ENCODE results near the gene DNAAF1.

DNAAF1 gene

DNA sequence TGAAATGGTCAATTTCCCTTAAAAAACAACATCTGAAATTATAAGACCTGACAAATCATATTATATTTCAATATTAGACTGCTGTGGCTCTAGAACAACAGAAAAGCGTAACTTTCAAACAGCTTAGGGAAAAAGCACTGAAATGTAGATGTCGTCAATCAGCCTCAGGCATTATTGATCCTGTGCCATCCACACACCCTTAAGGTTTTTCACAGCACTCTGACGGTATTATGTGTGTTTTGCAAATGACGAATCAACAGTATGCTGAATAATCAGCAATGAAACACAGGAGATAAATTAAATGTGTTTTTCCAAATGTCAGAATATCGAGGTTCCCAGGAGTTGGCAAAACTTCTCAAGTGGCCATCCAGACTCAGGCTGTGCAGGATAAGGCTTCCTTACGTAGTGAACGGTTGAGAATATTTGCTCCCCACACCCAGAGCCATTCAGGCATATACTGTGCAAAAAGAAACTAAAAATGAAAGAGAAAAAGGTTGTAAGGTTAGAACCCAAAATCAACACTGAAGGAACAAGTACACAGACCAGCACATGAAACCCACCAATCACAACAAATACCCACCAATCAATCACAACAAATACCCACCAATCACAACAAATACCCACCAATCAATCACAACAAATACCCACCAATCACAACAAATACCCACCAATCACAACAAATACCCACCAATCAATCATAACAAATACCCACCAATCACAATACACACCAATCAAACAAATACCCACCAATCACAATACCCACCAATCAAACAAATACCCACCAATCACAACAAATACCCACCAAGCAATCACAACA is 20.6 kb upstream of the DNAAF1 start:
- no peak for DNase-seq (ENCODE audit: low read depth)

DNA sequence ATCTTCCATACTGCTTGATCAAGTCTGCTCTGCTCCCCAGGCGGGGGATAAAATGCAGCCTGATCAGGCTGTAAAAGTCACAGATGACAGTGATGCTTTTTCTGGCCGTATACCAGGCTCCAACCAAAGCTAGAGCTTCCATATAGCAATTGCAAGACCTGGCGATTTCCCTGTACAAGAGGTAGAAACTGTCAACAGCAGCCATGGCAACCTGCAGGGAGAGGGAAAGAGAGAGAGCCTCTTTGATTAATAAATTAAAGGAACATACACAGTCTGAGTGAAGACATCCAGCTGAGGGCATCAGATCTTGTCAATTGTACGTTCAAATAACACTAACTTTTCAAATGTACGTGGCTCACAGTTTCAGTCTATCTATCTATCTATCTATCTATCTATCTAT is 14.0 kb upstream of the DNAAF1 start:
- DNase-seq (ENCODE audit: low read depth): no peak

DNA sequence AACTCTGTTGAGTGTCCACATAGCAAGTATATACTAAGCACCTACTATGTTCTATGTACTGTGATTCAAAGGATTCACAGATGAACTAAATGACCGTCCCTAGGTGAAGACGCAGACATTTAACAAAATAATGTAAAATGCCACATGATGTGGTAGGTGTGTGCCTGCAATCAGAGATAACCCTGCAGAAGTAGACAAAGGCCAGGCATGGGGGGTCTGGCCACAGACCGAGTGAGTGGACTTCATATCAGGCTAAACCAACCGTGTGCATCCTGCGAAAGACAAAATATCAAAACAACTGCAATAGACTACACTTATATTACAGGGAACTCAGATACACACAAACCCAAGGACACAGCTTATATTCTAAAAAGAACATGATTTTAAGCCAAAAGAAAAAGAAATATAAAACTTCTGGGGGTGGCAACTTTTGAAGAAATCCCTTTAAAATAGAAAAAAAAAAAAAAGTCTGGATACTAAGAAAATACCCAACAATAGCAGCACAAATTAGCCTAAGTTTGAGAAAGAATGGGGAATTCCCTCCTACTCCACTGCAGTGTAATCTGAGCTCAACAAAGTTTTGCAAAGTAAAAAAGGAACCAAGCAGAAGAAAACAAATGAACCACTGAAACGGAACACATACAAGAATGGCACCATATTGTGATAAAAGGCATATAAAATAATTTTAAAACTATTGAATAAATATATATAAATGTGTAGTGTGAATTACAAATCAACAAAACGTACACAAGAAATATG is 12.4 kb upstream of the DNAAF1 start:
- DNase-seq (ENCODE audit: low read depth): no peak

GRCh38 chr16:84136331-84137125 is 8.6 kb upstream of the DNAAF1 start:
- no peak for DNase-seq (ENCODE audit: low read depth)

DNA sequence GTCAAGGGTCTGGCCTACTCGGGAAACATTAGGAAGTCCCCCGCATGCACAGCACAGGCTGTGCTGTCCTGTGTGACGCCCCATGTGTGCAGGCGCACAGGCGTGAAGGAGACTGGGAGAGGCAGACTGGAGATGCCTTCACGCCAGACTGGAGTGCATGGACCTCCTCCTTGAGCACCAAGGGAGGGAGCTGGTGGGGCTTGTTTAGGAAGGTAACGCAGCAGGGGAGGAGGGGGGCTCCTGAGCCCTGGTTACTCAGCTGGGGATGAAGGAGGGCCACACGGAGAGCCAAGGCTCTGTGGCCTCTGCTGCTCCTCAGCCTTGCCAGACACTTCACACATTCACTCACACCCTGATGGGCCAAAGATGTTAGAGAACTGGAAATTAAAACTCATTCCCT is 7.8 kb upstream of the DNAAF1 start:
- DNase-seq (ENCODE audit: low read depth): no peak

GRCh38 chr16:84137769-84138357 is 7.2 kb upstream of the DNAAF1 start:
- no peak for DNase-seq (ENCODE audit: low read depth)

- no peak for DNase-seq (ENCODE audit: low read depth)
These were observed 6.6 kb upstream of the DNAAF1 start for GRCh38 chr16:84138500-84138823.

DNA sequence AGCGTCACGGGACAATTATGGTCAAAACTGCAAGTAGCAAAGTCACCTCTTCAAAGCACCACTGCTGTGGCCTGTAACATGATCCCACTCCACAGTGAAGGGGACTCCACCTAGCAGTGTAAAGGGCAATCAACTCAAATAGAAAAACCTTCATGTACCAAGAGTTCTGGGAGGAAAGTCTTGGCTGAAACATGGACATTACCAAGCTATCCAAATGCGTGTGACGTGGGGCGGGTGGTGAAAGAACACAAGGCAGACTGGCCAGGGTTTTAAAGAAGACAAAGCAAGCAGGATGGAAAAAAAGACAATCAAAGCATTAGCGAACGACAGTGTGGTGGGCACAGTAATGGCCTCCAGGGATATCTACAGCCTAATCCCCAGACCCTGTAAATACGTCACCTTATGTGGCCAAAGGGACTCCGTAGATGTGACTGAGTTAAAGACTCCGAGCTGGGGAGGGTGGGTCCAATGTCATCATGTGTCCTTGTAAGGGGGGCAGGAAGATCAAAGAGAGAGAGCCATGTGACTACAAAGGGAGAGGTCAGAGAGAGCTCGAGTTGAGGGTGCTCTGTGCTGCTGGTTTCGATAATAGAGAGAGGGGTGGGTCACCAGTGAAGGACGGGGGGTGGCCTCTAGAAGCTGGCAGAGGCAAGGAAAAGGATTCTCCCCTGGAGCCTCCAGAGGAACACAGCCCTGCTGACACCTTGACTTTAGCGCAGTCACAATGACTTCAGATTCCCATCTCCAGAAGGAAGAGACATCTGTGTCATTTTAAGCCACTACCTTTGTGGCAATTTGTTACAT is 6.1 kb upstream of the DNAAF1 start:
- DNase-seq (ENCODE audit: low read depth): no peak

DNA sequence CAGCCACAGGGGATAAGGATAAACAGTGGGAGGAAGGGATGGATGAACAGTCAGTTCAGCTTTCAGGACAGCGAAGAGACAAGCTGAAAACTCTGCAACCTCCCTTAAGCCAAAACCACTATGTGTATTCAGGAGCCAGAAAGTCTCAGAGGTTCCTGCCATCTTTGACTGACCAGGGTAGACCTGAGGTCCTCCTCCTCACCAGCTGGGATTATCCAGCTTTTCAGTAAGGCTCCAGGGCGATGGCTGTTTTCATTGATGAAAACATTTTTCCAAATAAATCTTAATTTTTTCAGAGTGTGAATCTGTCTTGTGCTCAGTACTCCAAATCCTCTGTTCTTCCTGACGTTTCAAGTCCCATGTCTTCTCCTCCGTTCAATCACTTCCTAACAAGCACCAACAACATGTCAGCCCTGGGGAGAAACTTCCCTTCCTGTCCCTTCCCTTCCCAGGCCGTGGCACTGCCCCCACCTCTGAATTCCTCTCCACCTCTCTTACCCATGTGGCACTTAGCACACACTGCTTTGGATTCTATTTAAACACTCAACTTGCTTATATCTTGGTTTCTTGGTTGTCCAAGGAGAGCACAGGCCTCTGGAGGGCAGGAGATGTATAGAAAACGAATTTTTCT is 5.4 kb upstream of the DNAAF1 start:
- DNase-seq (ENCODE audit: low read depth): no peak

DNA sequence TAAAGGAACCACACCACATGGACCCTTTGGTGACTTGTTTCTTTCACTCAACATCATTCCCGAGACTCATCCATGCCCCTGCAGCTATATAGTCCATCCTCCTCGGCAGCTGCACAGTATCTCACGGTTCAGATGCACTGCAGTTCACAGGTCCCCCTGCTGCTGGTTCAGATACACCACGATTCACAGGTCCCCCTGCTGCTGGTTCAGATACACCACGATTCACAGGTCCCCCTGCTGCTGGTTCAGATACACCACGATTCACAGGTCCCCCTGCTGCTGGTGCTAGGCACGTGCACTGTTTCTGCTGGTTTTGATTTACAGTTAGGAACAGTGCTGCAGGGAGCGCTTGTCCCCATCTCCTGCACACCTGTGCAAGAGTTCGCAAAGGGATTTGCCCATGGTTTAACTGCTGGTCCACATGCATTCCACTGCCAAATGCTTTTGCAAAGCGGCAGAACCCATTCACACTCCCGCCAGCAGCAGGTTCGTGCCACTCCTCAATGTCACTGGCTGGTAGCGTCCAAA is 3.9 kb upstream of the DNAAF1 start:
- no peak for DNase-seq (ENCODE audit: low read depth)

DNA sequence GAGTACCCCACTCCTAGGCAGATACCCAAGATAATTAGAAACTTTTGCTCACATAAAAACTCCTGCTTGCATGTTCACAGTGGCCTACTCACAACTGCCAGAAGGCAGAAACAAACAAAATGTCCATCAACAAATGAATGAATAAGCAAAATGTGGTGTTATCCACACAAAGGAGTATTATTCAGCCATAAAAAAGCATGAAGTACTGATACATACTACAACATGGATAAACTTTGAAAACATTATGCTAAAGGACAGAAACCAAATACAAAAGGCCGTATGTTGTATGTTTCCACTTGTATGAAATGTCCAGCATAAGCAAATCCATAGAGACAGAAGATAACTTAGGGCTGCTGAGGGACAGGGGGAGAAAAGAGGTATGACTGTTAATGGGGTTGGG is 2.0 kb upstream of the DNAAF1 start:
- no peak for DNase-seq (ENCODE audit: low read depth)

DNA sequence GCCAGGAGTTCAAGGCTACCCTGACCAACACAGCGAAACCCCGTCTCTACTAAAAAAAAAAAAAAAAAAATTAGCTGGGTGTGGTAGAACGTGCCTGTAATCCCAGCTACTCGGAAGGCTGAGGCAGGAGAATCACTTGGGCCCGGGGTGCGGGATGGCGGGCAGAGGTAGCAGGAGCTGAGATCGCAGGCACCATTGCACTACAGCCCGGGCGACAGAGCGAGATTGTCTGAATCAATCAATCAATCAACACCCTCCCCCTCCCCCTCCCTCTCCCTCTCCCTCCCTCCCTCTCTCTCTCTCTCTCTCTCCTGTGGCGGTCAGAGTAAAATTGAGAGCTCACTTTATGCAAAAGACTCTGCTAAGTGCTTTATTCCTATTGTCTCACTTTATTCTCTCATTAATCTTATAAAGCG is 1.3 kb upstream of the DNAAF1 start:
- DNase-seq (ENCODE audit: low read depth): no peak

DNA sequence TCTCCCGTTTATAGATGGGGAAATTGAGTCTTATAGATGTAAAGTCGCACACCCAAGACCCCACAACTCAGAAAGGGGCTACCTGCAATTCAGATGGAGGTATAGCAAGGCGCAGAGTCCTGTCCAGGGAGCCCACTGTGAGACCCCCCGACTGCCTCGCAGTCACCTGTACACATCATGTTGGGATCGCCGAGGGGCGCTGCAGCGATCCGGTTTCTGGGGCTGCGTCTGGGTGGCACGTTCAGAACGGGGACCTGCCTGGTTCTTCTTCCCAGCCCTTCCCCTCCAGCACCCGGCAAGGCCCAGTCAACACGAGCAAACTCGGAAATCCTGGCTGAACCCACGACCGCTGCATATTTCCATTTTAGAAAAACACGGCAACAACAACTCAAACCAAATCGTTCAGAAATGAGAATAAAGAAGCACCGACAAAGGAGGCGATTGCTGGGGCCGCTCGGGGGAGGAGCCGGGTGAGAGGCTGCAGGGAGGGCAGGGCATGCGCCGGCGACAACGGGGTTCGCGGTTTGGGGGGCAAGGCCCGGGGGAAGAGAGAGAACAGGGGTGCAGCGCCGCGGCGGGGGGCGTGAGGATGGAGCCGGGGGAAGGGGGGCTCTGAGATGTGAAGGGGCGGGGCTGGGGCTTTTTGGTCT is 774 bp upstream of the DNAAF1 start:
- peak; percentile 5 for DNase-seq (ENCODE audit: low read depth)

- no peak for DNase-seq (ENCODE audit: low read depth)
These were observed 5.8 kb downstream of the DNAAF1 start for GRCh38 chr16:84150926-84151325.

DNA sequence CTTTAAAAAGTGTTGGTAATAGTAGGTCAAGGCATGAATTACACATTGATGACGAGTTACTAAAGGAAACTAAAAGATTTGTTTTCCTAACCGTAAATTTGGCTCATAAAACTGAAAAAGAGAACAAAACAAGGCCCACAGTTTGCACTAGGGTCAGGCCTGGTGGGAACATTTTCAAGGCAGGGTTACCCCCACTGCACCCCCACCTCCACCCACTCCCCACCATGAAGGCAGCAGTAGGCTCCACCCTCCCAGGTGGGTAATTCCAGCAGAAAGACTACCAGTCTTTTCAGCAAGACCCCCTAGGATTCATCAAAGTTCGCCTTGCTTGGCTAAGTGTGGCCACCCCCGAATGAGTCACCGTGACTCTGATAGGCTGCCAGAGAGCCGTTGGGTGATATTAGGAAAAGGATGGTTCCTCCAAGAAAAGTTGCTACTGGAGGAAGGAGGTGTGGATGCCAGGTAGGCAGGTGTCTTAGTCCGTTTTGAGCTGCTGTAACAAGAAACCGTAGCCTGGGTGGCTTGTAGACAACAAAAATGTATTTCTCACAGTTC is 8.6 kb downstream of the DNAAF1 start:
- no peak for DNase-seq (ENCODE audit: low read depth)

DNA sequence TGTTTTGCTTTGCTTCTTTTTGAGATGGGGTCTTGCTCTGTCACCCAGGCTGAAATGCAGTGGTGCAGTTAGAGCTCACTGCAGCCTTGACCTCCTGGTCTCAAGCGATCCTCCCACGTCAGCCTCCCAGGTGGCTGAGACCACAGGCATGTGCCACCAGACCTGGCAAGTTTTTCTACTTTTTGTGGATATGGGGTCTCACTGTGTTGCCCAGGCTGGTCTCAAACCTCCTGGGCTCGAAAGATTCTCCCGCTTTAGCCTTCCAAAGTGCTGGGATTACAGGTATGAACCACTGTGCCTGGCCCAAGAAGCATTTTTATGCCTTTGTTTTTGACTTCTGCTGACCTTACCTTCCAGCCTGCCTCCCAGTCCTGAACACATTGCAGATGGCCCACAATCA is 10.1 kb downstream of the DNAAF1 start:
- DNase-seq (ENCODE audit: low read depth): no peak

DNA sequence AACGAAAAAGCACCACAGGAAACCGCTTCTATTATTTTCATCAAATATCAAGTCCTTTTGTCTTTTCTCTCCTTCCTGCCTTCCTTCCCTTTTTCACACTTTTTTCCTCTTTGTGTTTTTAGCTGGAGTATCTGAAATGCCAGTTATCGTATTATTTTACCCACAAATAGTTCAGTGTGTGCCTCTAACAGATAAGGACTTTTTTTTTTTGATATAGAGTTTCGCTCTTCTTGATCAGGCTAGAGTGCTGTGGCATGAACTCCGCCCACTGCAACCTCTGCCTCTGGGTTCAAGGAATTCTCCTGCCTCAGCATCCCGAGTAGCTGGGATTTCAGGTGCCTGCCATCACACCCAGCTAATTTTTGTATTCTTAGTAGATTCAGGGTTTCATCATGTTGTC is 10.7 kb downstream of the DNAAF1 start:
- DNase-seq (ENCODE audit: low read depth): no peak

- DNase-seq (ENCODE audit: low read depth): no peak
These were observed 11.3 kb downstream of the DNAAF1 start for GRCh38 chr16:84156342-84156784.

DNA sequence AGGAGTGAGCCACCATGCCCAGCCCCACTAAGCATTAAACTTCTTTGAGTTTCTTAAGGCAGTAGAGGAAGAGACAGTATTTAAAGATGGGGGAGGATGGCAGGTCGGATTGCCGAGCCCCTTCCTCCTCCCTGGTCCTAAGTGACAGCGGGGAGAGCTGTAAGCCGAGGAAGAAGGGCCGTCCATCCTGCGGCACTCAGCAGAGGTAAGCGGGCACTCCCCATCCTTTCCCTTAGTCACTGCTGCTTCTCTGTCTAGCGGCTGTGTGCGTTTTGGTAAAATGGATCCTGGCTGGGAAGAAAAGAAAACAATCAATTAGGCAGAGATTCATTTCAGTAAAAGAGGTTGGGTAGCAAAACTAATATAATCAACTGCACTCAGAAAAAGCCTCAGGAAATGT is 13.9 kb downstream of the DNAAF1 start:
- no peak for DNase-seq (ENCODE audit: low read depth)

DNA sequence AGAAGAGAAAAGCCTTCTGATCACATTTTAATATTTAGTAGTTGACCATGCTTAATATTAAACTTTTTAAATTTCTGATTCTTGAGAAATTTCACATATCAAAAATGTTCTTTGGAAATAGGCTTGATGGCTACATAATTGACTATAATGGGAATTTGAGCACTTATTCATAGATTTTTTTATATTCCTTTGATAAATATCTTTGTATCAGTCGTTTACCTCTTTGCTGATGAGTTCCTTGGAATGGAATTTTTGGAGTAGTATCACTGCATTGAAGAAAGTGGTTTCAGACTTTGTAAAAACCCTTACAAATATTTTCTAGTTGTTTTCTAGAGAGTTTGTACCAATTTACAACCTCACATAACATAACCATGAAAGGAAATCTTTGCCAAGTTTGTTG is 14.7 kb downstream of the DNAAF1 start:
- DNase-seq (ENCODE audit: low read depth): no peak

Measured in stimulated activated CD4-positive, alpha-beta T cell treated with anti-CD3 and anti-CD28 coated beads, Interleukin-2, amount 100 ng/mL, for 4 hours (primary cell).